HepG2 (cell line): ENCODE measurements around the gene DGKD. TPM values are rescaled to one million over a fixed set of nuclear protein-coding genes. Genes with fewer than 3 reads are reported as not detected.

Source experiments
- ASH2L ChIP-seq: fragments of 300-600, 200-600 bp; sonication (generic); IDR thresholded peaks from 2 replicates; pipeline ENCODE4 v1.7.0; 2017; ENCODE audit warnings: low read depth, mild to moderate bottlenecking, moderate library complexity, mixed read lengths, low read length; ENCODE audit not compliant: insufficient read length
- ATF4 ChIP-seq, 2 experiments: fragments of 450-650 bp in 1 of 2; sonication (generic) in 1 of 2; formaldehyde crosslinking; IDR thresholded peaks; 2 replicates each; pipeline versions ENCODE4 v1.5.0 to v1.8.0; 2020 to 2022; ENCODE audit warnings: mild to moderate bottlenecking in 1 of 2, missing genetic modification reagents in 1 of 2
- BATF2 ChIP-seq: sonication (generic); formaldehyde crosslinking; IDR thresholded peaks from 2 replicates; pipeline ENCODE4 v1.8.0; 2022; ENCODE audit warnings: mild to moderate bottlenecking, missing genetic modification reagents, moderate library complexity
- HMG20A ChIP-seq: IDR thresholded peaks from 2 replicates; pipeline ENCODE4 v1.6.1; 2016; ENCODE audit warnings: borderline replicate concordance
- HMGXB4 ChIP-seq, 2 experiments: sonication (generic) in 1 of 2; formaldehyde crosslinking in 1 of 2; IDR thresholded peaks; 2 replicates each; pipeline versions ENCODE4 v1.4.0 to v1.6.1; 2018 to 2020; ENCODE audit warnings: missing genetic modification reagents in 2 of 2, borderline replicate concordance in 1 of 2, low read depth in 1 of 2, mild to moderate bottlenecking in 1 of 2, missing biosample characterization in 1 of 2
- HOMEZ ChIP-seq: IDR thresholded peaks from 2 replicates; pipeline ENCODE4 v1.6.1; 2016; ENCODE audit warnings: low read depth
- HOXA3 ChIP-seq: sonication (generic); formaldehyde crosslinking; IDR thresholded peaks from 2 replicates; pipeline ENCODE4 v1.5.0; 2020; ENCODE audit warnings: missing genetic modification reagents
- MAFK ChIP-seq, 2 experiments: IDR thresholded peaks in 1 of 2; conservative IDR thresholded peaks in 1 of 2; 2 replicates each; pipeline ENCODE4 v1.6.1; 2011; ENCODE audit warnings: improper control_type of control experiment in 2 of 2, low read length in 2 of 2
- MED1 ChIP-seq: sonication (generic); formaldehyde crosslinking; IDR thresholded peaks from 2 replicates; pipeline ENCODE4 v1.4.0; 2020; ENCODE audit warnings: missing genetic modification reagents
- PHB2 ChIP-seq: fragments of 450-650 bp; IDR thresholded peaks from 2 replicates; pipeline ENCODE4 v1.6.1; 2018; ENCODE audit not compliant: partially characterized antibody
- PHF20 ChIP-seq: sonication (generic); formaldehyde crosslinking; IDR thresholded peaks from 2 replicates; pipeline ENCODE4 v1.5.0; 2020; ENCODE audit warnings: mild to moderate bottlenecking, missing genetic modification reagents
- RCOR2 ChIP-seq: IDR thresholded peaks from 2 replicates; pipeline ENCODE4 v1.6.1; 2016; ENCODE audit warnings: missing biosample characterization, missing genetic modification reagents
- RFX5 ChIP-seq: IDR thresholded peaks from 2 replicates; pipeline ENCODE4 v1.6.1; 2011; ENCODE audit warnings: low read depth, low read length, improper control_type of control experiment
- THAP7 ChIP-seq: sonication (generic); formaldehyde crosslinking; IDR thresholded peaks from 2 replicates; pipeline ENCODE4 v1.8.1; 2023; ENCODE audit warnings: mild to moderate bottlenecking, missing genetic modification reagents
- TP53 ChIP-seq: sonication (generic); formaldehyde crosslinking; conservative IDR thresholded peaks from 2 replicates; pipeline ENCODE4 v1.4.0; 2020; ENCODE audit warnings: missing genetic modification reagents
- TRIM24 ChIP-seq: sonication (generic); formaldehyde crosslinking; IDR thresholded peaks from 2 replicates; pipeline ENCODE4 v1.8.0; 2022; ENCODE audit warnings: mild to moderate bottlenecking, missing genetic modification reagents
- ZNF20 ChIP-seq: sonication (generic); formaldehyde crosslinking; IDR thresholded peaks from 2 replicates; pipeline ENCODE4 v1.4.0; 2020; ENCODE audit warnings: mild to moderate bottlenecking, moderate library complexity, missing genetic modification reagents
- ZNF569 ChIP-seq: sonication (generic); formaldehyde crosslinking; IDR thresholded peaks from 2 replicates; pipeline ENCODE4 v1.5.0; 2020; ENCODE audit warnings: mild to moderate bottlenecking, missing genetic modification reagents, moderate library complexity, borderline replicate concordance
- ZNF577 ChIP-seq: sonication (generic); formaldehyde crosslinking; IDR thresholded peaks from 2 replicates; pipeline ENCODE4 v1.4.0; 2020; ENCODE audit warnings: mild to moderate bottlenecking, low read depth, missing genetic modification reagents, borderline replicate concordance
- ZNF737 ChIP-seq: sonication (generic); formaldehyde crosslinking; IDR thresholded peaks from 2 replicates; pipeline ENCODE4 v1.5.0; 2020; ENCODE audit warnings: missing genetic modification reagents, mild to moderate bottlenecking, borderline replicate concordance
- ZUFSP ChIP-seq: sonication (generic); formaldehyde crosslinking; IDR thresholded peaks from 2 replicates; pipeline ENCODE4 v1.9.0; 2021; ENCODE audit warnings: missing genetic modification reagents, mild to moderate bottlenecking, borderline replicate concordance
- polyA plus RNA-seq, 8 experiments: library from polyadenylated mRNA; depleted of rRNA in 3 of 8; stranded (reverse) in 7 of 8; unstranded in 1 of 8; fragments of >200 nt; fragmentation: Illumina TruSeq in 4 of 8; extraction: Trizol in 4 of 8; gene quantifications; 2 replicates each; pipeline versions ENCODE4 v1.2.1 to v1.2.3, GENCODE V29; 2011 to 2016; ENCODE audit warnings: low read depth in 4 of 8, missing spikeins in 1 of 8, mixed read lengths in 1 of 8; ENCODE audit not compliant: insufficient read depth in 1 of 8
- total RNA-seq, 5 experiments: library from RNA; depleted of rRNA; stranded (reverse); fragments of >200 nt; fragmentation: Illumina TruSeq; extraction: Trizol; gene quantifications; 2 replicates each; pipeline ENCODE4 v1.2.3, GENCODE V29; 2016; ENCODE audit warnings: low read depth in 1 of 5

DGKD gene
- total and polyA plus RNA-seq, 2 of the 13 experiments (the other 11 are each of a cell fraction or from before 2014, with no cell fraction given): 24.5 to 33.2 TPM

- 0 out of 2 replicates have a peak, but pooled peaks have one; percentile 18 for TF ChIP-seq HOMEZ (CRISPR knock-in tag)
- TF ChIP-seq ZNF20 (CRISPR knock-in tag): no peak
- peak; percentile 78 for TF ChIP-seq HOXA3 (CRISPR knock-in tag)
- no peak for TF ChIP-seq ZNF737 (CRISPR knock-in tag)
- TF ChIP-seq MAFK (conservative IDR thresholded peaks at IDR 0.05 in 1 of 2, IDR thresholded peaks at IDR 0.05 in 1 of 2; ENCODE audit: low read length in 2 of 2): no peak
- no peak; the same call in 1 of the 2 replicates for TF ChIP-seq HMG20A (CRISPR knock-in tag)
- TF ChIP-seq HMGXB4 (CRISPR knock-in tag; IDR thresholded peaks at IDR 0.05; ENCODE audit: borderline replicate concordance in 1 of 2, low read depth in 1 of 2): peak in 1 of 2 experiments; percentile 48; a peak in 1 of 4 replicates
- TF ChIP-seq BATF2 (CRISPR knock-in tag): no peak
- peak; percentile 69; the same call in 1 of the 2 replicates for TF ChIP-seq RCOR2
- peak; percentile 99 for TF ChIP-seq ASH2L
- no peak for TF ChIP-seq TP53 (CRISPR knock-in tag)
- no peak for TF ChIP-seq PHF20 (CRISPR knock-in tag)
- peak; percentile 63; the same call in 1 of the 2 replicates for TF ChIP-seq ZNF569
- peak; percentile 81 for TF ChIP-seq MED1
- TF ChIP-seq ZUFSP (CRISPR knock-in tag): no peak
- no peak for TF ChIP-seq PHB2
- TF ChIP-seq ZNF577 (CRISPR knock-in tag): no peak
- TF ChIP-seq RFX5: no peak
- TF ChIP-seq THAP7: no peak
- peak in 1 of 2 experiments; percentile 67; a peak in 2 of 4 replicates for TF ChIP-seq ATF4 (CRISPR knock-in tag; IDR thresholded peaks at IDR 0.05)
- peak; percentile 46; the same call in 1 of the 2 replicates for TF ChIP-seq TRIM24 (CRISPR knock-in tag)
These were observed 33.6 kb downstream of the DGKD start (continued) for GRCh38 chr2:233387667-233388528.
